H1 (cell line): ENCODE results near the gene DGKH.

Experiments used
- CTCF ChIP-seq, 3 experiments: IDR thresholded peaks; 1 replicate in 2 of 3; 2 replicates in 1 of 3; pipeline versions ENCODE4 v1.5.1 to v1.6.1; 2011; ENCODE audit warnings: low read length in 3 of 3, mild to moderate bottlenecking in 3 of 3, inconsistent platforms in 2 of 3, low read depth in 1 of 3, moderate library complexity in 1 of 3; ENCODE audit not compliant: insufficient read depth in 1 of 3; ENCODE audit errors: control extremely low read depth in 1 of 3
- EP300 ChIP-seq, 2 experiments: IDR thresholded peaks; 1 replicate in 1 of 2; 2 replicates in 1 of 2; pipeline ENCODE4 v1.6.1; 2011 to 2012; ENCODE audit warnings: low read depth in 2 of 2, low read length in 2 of 2, mild to moderate bottlenecking in 2 of 2, borderline replicate concordance in 1 of 2, inconsistent platforms in 1 of 2, moderate library complexity in 1 of 2
- EZH2 ChIP-seq: fragments of 200-600 bp; sonication (generic); IDR thresholded peaks from 2 replicates; pipeline ENCODE4 v1.7.1; 2012; ENCODE audit warnings: low read depth, mild to moderate bottlenecking, moderate library complexity, low read length, inconsistent platforms; ENCODE audit not compliant: severe bottlenecking
- KDM1A ChIP-seq: fragments of 200-600, 300-600 bp; sonication (generic); IDR thresholded peaks from 2 replicates; pipeline ENCODE4 v1.7.1; 2016; ENCODE audit warnings: mild to moderate bottlenecking, low read length, borderline replicate concordance
- POLR2A ChIP-seq, 2 experiments: IDR thresholded peaks; 1 replicate in 1 of 2; 2 replicates in 1 of 2; pipeline ENCODE4 v1.6.1; 2011; ENCODE audit warnings: low read depth in 2 of 2, low read length in 2 of 2, mild to moderate bottlenecking in 2 of 2; ENCODE audit errors: control extremely low read depth in 1 of 2
- RAD21 ChIP-seq, 2 experiments: IDR thresholded peaks in 1 of 2; conservative IDR thresholded peaks in 1 of 2; 2 replicates each; pipeline ENCODE4 v1.6.1; 2011; ENCODE audit warnings: low read depth in 2 of 2, low read length in 2 of 2, improper control_type of control experiment in 1 of 2, inconsistent platforms in 1 of 2, mild to moderate bottlenecking in 1 of 2, moderate library complexity in 1 of 2
- SP2 ChIP-seq: IDR thresholded peaks from 2 replicates; pipeline ENCODE4 v1.6.1; 2012; ENCODE audit warnings: mild to moderate bottlenecking, low read length, inconsistent platforms

GRCh38 chr13:42099962-42100675, 51.7 kb downstream of the DGKH start:
- TF ChIP-seq CTCF (IDR thresholded peaks at IDR 0.05; ENCODE audit: control extremely low read depth in 1 of 3, insufficient read depth in 1 of 3, low read depth in 1 of 3, low read length in 3 of 3) (no peak), EZH2 (no peak), POLR2A (IDR thresholded peaks at IDR 0.05; ENCODE audit: control extremely low read depth in 1 of 2, low read depth in 2 of 2, low read length in 2 of 2) (no peak), EP300 (IDR thresholded peaks at IDR 0.05; ENCODE audit: borderline replicate concordance in 1 of 2, low read depth in 2 of 2, low read length in 2 of 2) (no peak), SP2 (no peak), RAD21 (IDR thresholded peaks at IDR 0.05 in 1 of 2, conservative IDR thresholded peaks at IDR 0.05 in 1 of 2; ENCODE audit: low read depth in 2 of 2, low read length in 2 of 2) (no peak), KDM1A (no peak)
